Left ventricle myocardium inferior (tissue), 1 donor: Measurements from ENCODE around the gene STAU1. TPM values are rescaled to one million over a fixed set of nuclear protein-coding genes. Genes with fewer than 3 reads are reported as not detected.
"Not testable (repeated sequence)": the region's sequence is repeated elsewhere in the genome, so short reads cannot be mapped to it uniquely, and the experiment has no call there.

Source experiments
- DNase-seq: peaks from one replicate; pipeline ENCODE4 v3.0.0-alpha.2; 2020
- H3K27ac ChIP-seq: fragments of 200-600 bp; replicated peaks from 2 replicates; pipeline ENCODE4 v1.8.0; 2021
- H3K27me3 ChIP-seq: fragments of 200-600 bp; 2 replicates; pipeline ENCODE4 v1.8.0; 2021; ENCODE audit warnings: low read depth
- H3K36me3 ChIP-seq: fragments of 200-600 bp; 2 replicates; pipeline ENCODE4 v1.8.0; 2021
- H3K4me1 ChIP-seq: fragments of 200-600 bp; 2 replicates; pipeline ENCODE4 v1.8.0; 2021
- H3K4me3 ChIP-seq: fragments of 200-600 bp; 2 replicates; pipeline ENCODE4 v1.8.0; 2021; ENCODE audit warnings: mild to moderate bottlenecking, moderate library complexity
- H3K9me3 ChIP-seq: fragments of 200-600 bp; replicated peaks from 2 replicates; pipeline ENCODE4 v1.8.0; 2021
- CTCF ChIP-seq: fragments of 200-600 bp; IDR thresholded peaks from 2 replicates; pipeline ENCODE4 v1.8.0; 2021; ENCODE audit warnings: antibody characterized with exemption, mild to moderate bottlenecking, borderline replicate concordance
- intact Hi-C: fragments of 100-400 bp; cut with micrococcal nuclease; formaldehyde crosslinking; loops from one replicate; pipeline ENCODE4 v1.11.0; 2022
- total RNA-seq: library from RNA; stranded (reverse); fragmentation: NEBNext Ultra II Directional; extraction: Animal tissue kit (Norgen Biotek cat#: 25700); gene quantifications from one replicate; pipeline ENCODE4 v1.2.1, GENCODE V29; 2021
- donor health status: DM: no; HTN: yes; CAD: no; lungs with severe emphysema.

STAU1 gene
- total RNA-seq, 1 donor from 2014 or later: 63.4 TPM

DNA sequence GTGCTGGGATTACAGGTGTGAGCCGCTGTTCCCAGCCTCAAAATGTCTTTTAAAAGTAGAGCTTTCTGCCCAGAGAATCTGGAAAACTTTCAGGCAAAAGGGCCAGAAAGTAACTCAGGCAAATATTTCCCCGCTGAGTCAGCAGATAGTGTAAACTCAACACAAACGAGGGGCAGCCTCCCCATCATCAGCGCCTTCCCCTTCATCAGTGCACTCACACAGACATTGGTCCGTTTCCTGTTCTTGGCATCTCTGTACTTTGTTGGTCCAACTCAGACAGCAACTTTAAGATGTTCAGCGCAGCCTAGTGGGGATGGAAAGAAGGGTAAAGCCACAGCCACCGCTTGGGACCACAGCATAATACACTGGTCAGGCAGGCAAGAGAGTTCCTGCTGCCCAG, 72.6 kb downstream of the STAU1 start:
- Histone ChIP-seq H3K27ac (no peak overlapping the region), H3K4me3 (no peak overlapping the region), H3K36me3 (peaks cover 93% of the 10 kb centered on the region), H3K27me3 (no peaks in the 10 kb centered on the region), H3K4me1 (no peaks in the 10 kb centered on the region), H3K9me3 (no peaks in the 10 kb centered on the region)
- no peak for DNase-seq
- intact Hi-C loops: no loop called here
- TF ChIP-seq CTCF: no peak

DNA sequence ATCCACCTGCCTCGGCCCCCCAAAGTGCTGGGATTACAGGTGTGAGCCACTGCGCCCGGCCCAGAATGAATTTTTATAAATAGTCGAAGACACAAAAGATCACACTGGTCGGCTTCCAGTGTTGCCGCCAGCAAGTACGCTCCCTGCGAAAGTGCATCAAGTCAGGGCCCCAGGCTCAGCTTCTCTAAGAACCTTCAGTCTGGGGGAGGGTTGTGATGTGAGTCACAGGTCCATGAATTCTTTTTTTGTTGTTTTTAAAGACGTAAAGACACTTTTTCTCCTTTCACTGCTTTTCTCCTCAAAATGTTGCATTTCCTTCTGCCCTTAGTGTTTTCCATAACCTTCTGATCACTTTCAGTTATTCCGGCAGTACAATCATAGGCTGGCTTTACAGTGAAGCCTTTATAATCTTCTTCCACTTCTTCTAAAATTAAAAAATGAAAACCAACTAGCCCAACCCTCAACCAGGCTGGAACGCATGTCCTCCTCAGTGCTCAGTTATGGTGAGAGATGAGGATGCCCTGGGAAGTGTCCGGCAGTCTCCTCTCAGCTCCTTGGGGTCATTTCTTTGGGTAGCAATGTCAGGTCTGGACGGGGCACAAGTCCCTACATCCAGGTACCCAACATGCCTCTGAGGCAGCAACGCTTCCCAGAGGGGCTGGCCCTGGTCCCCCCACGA, 75.4 kb downstream of the STAU1 start:
- Histone ChIP-seq H3K27ac (no peak overlapping the region), H3K36me3 (peaks cover 73% of the 10 kb centered on the region), H3K4me1 (no peaks in the 10 kb centered on the region), H3K27me3 (no peaks in the 10 kb centered on the region), H3K4me3 (no peak overlapping the region), H3K9me3 (no peaks in the 10 kb centered on the region)
- TF ChIP-seq CTCF: no peak
- DNase-seq: no peak
- intact Hi-C loops: no loop called here

GRCh38 chr20:49110767-49111694, 77.1 kb downstream of the STAU1 start:
- H3K27me3 ChIP-seq: no peaks in the 10 kb centered on the region
- H3K36me3 ChIP-seq: peaks cover 59% of the 10 kb centered on the region
- H3K27ac ChIP-seq: no peak overlapping the region
- H3K4me1 ChIP-seq: no peaks in the 10 kb centered on the region
- no peaks in the 10 kb centered on the region for H3K9me3 ChIP-seq
- no peak for TF ChIP-seq CTCF
- intact Hi-C loops: no loop called here
- no peak for DNase-seq
- no peak overlapping the region for H3K4me3 ChIP-seq

- no peak for DNase-seq
- Histone ChIP-seq H3K9me3 (no peaks in the 10 kb centered on the region), H3K27ac (no peak overlapping the region), H3K27me3 (no peaks in the 10 kb centered on the region), H3K4me1 (peaks cover 2% of the 10 kb centered on the region), H3K36me3 (peaks cover 48% of the 10 kb centered on the region), H3K4me3 (no peak overlapping the region)
- intact Hi-C loops: no loop called here
- no peak for TF ChIP-seq CTCF
Observed at GRCh38 chr20:49106328-49106727, 81.8 kb downstream of the STAU1 start.

- H3K27me3 ChIP-seq, H3K9me3 ChIP-seq, DNase-seq, H3K27ac ChIP-seq, intact Hi-C loops, H3K4me3 ChIP-seq: not testable (repeated sequence)
- Histone ChIP-seq H3K36me3 (peaks cover 38% of the 10 kb centered on the region), H3K4me1 (peaks cover 11% of the 10 kb centered on the region)
Observed at GRCh38 chr20:49104979-49105547, 83.1 kb downstream of the STAU1 start.

DNA sequence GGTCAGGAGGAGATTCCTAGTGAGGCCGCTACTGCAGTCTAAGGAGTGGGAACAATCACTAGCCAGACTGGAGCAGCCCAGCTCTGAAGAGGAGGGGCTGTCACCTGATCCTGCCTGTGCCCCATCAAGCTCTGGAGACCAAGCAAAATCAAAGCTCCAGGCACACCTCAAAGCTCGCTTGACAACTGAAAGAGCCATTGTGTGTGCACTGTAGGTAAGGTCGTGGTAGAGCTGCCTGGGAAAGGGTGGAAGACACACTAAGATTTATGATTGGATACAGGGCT, 83.8 kb downstream of the STAU1 start:
- TF ChIP-seq CTCF: no peak
- H3K27me3 ChIP-seq: no peaks in the 10 kb centered on the region
- H3K27ac ChIP-seq: no peak overlapping the region
- peaks cover 11% of the 10 kb centered on the region for H3K4me1 ChIP-seq
- intact Hi-C loops: no loop called here
- no peaks in the 10 kb centered on the region for H3K9me3 ChIP-seq
- H3K36me3 ChIP-seq: peaks cover 38% of the 10 kb centered on the region
- no peak for DNase-seq
- no peak overlapping the region for H3K4me3 ChIP-seq
